PC-9 (cell line): ENCODE data around the gene FMNL1.

ENCODE experiments used
- EZH2 ChIP-seq: fragments of 200-600 bp; sonication (generic); IDR thresholded peaks from 2 replicates; pipeline ENCODE4 v1.8.0; 2017; ENCODE audit warnings: antibody characterized with exemption, low read depth
- TF ChIP-seq, protein P1 (sequence below): fragments of 200-600 bp; sonication (generic); conservative IDR thresholded peaks from 2 replicates; pipeline ENCODE4 v1.6.1; 2017; ENCODE audit warnings: mixed run types, antibody characterized with exemption, mild to moderate bottlenecking, moderate library complexity

DNA sequence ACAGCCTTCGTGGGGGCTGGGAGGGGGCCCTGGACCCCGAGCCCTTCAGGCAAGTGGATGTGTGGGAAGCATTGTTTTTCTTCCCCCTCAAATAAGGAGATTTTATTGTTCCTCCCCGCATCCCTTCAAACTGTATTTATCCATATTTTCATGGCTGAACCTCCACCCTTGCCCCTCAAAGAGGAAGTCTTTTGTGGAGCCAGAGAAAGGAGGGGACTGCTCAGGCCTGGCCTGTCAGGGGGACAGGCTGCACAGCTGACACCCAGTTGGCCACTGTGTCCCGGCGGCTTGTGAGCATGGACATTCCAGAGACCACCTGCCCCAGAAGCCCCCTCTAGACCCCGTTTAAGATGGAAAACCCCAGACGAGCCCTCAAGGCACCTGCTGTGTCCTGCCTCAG, 44.1 kb upstream of the FMNL1 start:
- TF ChIP-seq EZH2 = no peak
- TF ChIP-seq, protein P1, sequence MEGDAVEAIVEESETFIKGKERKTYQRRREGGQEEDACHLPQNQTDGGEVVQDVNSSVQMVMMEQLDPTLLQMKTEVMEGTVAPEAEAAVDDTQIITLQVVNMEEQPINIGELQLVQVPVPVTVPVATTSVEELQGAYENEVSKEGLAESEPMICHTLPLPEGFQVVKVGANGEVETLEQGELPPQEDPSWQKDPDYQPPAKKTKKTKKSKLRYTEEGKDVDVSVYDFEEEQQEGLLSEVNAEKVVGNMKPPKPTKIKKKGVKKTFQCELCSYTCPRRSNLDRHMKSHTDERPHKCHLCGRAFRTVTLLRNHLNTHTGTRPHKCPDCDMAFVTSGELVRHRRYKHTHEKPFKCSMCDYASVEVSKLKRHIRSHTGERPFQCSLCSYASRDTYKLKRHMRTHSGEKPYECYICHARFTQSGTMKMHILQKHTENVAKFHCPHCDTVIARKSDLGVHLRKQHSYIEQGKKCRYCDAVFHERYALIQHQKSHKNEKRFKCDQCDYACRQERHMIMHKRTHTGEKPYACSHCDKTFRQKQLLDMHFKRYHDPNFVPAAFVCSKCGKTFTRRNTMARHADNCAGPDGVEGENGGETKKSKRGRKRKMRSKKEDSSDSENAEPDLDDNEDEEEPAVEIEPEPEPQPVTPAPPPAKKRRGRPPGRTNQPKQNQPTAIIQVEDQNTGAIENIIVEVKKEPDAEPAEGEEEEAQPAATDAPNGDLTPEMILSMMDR = no peak
